ENCODE measurements around the gene FCER2.
A peak's percentile ranks its signal among the peaks of the same experiment; 100 is the strongest.

Gene FCER2

GRCh38 chr19:7645163-7645562, 56.8 kb downstream of the FCER2 start:
- DNase-seq: no peak

- no peak for DNase-seq
Measured at GRCh38 chr19:7644550-7644877, 57.4 kb downstream of the FCER2 start.

- DNase-seq: peak; percentile 49 to 61
Measured at GRCh38 chr19:7643629-7644549, 58.0 kb downstream of the FCER2 start.

GRCh38 chr19:7643031-7643415, 58.9 kb downstream of the FCER2 start:
- DNase-seq: no peak

GRCh38 chr19:7642295-7643030, 59.5 kb downstream of the FCER2 start:
- DNase-seq: no peak

- no peak for DNase-seq
Measured at GRCh38 chr19:7641290-7642276, 60.3 kb downstream of the FCER2 start.

- no peak for DNase-seq
Measured at GRCh38 chr19:7640803-7641202, 61.1 kb downstream of the FCER2 start.

- no peak for DNase-seq
Measured at GRCh38 chr19:7639863-7640348, 62.0 kb downstream of the FCER2 start.

GRCh38 chr19:7638802-7639465, 63.0 kb downstream of the FCER2 start:
- DNase-seq: no peak

All from activated T-cell treated with anti-CD3 and anti-CD28 coated beads, Interleukin-2, amount 50 U/mL, for 48 hours (primary cell).